ENCODE results near the gene DNAJC25. TPM values are rescaled to one million over a fixed set of nuclear protein-coding genes. Genes with fewer than 3 reads are reported as not detected.
"Not testable (repeated sequence)": the region's sequence is repeated elsewhere in the genome, so short reads cannot be mapped to it uniquely, and the experiment has no call there.

DNAJC25 gene
- polyA plus RNA-seq, 4 donors, result 13.7 to 17.6 (median 15.0) TPM

GRCh38 chr9:111662576-111663300, 31.6 kb downstream of the DNAJC25 start:
- no peak for DNase-seq (ENCODE audit: low read depth in 4 of 4, low spot score in 2 of 4)

GRCh38 chr9:111663301-111663823, 32.2 kb downstream of the DNAJC25 start:
- DNase-seq (ENCODE audit: low read depth in 4 of 4, low spot score in 2 of 4), result no peak

- DNase-seq (ENCODE audit: low read depth in 4 of 4, low spot score in 2 of 4), result no peak
Measured at GRCh38 chr9:111668026-111668573, 37.0 kb downstream of the DNAJC25 start.

GRCh38 chr9:111668601-111669000, 37.5 kb downstream of the DNAJC25 start:
- DNase-seq (ENCODE audit: low read depth in 4 of 4, low spot score in 2 of 4), result not testable (repeated sequence)

- no peak for DNase-seq (ENCODE audit: low read depth in 4 of 4, low spot score in 2 of 4)
Measured at GRCh38 chr9:111674319-111674718, 43.2 kb downstream of the DNAJC25 start.

GRCh38 chr9:111676116-111676515, 45.0 kb downstream of the DNAJC25 start:
- no peak for DNase-seq (ENCODE audit: low read depth in 4 of 4, low spot score in 2 of 4)

- DNase-seq (ENCODE audit: low read depth in 4 of 4, low spot score in 2 of 4), result no peak
Measured at GRCh38 chr9:111678293-111678692, 47.2 kb downstream of the DNAJC25 start.

DNA sequence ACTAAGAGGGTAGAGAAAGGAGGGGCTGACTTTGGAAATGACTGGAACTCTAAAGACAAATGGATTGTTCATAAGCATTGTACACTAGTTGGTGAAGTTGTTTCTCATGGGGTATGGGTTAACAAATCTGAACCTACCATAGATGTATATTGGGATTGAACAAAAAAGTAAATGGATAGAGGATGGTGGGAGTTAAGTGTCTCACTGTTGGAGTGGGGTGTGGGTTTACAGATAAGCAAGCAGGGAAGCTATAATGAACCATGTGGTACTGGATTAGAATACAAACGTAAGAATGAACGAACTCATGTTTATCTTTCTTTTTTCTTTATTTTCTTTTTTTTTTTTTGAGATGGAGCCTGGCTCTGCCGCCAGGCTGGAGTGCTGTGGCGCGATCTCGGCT, 48.1 kb downstream of the DNAJC25 start:
- DNase-seq (ENCODE audit: low read depth in 4 of 4, low spot score in 2 of 4), result no peak

- DNase-seq (ENCODE audit: low read depth in 4 of 4, low spot score in 2 of 4), result no peak
Measured at GRCh38 chr9:111683392-111683791, 52.3 kb downstream of the DNAJC25 start.

DNA sequence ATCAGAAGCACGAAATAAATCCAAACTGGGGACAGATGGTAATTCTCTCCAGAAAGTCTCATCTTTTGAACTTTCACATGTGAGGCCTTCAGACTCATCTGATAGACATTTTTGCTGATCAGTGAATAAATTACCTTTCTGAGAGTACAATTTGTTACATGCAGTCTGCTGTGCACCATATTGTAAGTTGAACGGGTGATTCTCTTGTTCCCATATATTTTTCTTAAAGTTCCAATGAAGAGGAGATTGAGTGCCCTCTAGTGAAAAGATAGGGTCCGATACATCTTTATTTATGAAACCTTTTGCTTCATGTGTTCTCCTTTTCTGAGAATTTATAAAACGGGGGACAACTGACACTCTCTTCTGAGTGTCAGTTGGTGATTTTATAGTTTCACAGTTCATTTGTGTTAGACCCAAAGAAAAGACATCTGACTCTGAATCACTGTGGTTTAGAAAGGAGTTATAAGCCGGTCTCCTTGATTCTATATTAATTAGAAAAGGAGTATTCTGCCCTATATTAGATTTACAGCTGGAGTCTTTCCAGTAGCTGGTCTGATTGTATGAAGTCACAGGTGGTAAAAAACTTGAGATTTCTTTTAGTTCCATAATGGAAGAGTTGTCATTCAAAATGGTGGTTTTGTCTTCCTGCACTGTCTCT, 60.7 kb downstream of the DNAJC25 start:
- DNase-seq (ENCODE audit: low read depth in 4 of 4, low spot score in 2 of 4), result peak in 2 of 4 donors; percentile 23 to 29

- DNase-seq (ENCODE audit: low read depth in 4 of 4, low spot score in 2 of 4), result no peak
Measured at GRCh38 chr9:111696796-111697195, 65.7 kb downstream of the DNAJC25 start.

- no peak for DNase-seq (ENCODE audit: low read depth in 4 of 4, low spot score in 2 of 4)
Measured at GRCh38 chr9:111700776-111701175, 69.6 kb downstream of the DNAJC25 start.

Other genes starting within 250 kb of the DNAJC25 start
- gene ECPAS, start 147.0 kb upstream of the DNAJC25 start, polyA plus RNA-seq (ENCODE audit: insufficient read length in 4 of 4), result 10 to 100 TPM; 71.0 to 94.9 (median 78.0) TPM
- 1 to 10 TPM; 2.1 to 5.1 (median 3.5) TPM for gene ZNF483, start 106.2 kb upstream of the DNAJC25 start, polyA plus RNA-seq (ENCODE audit: insufficient read length in 4 of 4)
- gene PTGR1, start 31.7 kb upstream of the DNAJC25 start, polyA plus RNA-seq (ENCODE audit: insufficient read length in 4 of 4), result 100 to 1,000 TPM; 168 to 316 (median 271) TPM
- 10 to 100 TPM; 42.2 to 69.8 (median 62.0) TPM for gene GNG10, start 30.3 kb downstream of the DNAJC25 start, polyA plus RNA-seq (ENCODE audit: insufficient read length in 4 of 4)
- gene SHOC1, start 163.6 kb downstream of the DNAJC25 start, polyA plus RNA-seq (ENCODE audit: insufficient read length in 4 of 4), result 1 to 10 TPM in 2 of 4 donors, under 1 TPM in 2; 0.78 to 1.5 (median 1.2) TPM

Measured in left renal cortex interstitium (tissue), 4 donors.